Measurements from ENCODE around the gene TRPM2.

Gene TRPM2

DNA sequence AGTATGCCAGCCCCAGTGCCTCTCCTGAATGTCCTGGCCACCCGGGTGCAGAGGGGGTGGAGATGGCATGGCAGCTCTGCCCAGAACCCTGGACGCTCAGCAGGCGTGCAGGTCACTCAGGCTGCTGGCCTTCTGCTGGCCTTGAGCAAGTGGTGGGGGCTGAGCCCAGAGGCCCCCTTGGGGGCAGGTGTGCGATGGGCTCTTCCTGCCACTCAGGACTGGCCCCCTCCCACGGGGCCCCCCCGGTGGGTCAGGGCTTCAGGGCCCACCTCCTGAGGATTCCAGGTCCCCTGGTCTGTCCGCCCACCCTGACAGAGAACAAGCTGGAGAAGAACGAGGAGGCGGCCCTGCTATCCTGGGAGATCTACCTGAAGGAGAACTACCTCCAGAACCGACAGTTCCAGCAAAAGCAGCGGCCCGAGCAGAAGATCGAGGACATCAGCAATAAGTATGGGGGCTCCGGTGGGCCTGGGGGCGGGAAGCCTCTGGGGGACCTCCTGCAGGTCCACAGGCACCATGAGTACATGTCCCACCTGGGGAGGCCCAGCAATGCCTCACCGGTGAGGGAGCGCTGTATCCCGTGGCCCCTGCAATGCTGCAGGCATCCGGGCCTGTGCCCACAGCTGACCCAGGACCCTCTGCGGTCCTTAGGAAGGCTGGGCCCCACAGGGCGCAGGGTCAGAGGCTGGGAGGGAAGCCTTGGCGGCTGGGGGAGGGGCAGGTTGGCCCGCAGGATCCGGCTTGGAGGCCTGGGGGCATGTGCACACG is 64.9 kb downstream of the TRPM2 start:
- TF ChIP-seq, protein P1, sequence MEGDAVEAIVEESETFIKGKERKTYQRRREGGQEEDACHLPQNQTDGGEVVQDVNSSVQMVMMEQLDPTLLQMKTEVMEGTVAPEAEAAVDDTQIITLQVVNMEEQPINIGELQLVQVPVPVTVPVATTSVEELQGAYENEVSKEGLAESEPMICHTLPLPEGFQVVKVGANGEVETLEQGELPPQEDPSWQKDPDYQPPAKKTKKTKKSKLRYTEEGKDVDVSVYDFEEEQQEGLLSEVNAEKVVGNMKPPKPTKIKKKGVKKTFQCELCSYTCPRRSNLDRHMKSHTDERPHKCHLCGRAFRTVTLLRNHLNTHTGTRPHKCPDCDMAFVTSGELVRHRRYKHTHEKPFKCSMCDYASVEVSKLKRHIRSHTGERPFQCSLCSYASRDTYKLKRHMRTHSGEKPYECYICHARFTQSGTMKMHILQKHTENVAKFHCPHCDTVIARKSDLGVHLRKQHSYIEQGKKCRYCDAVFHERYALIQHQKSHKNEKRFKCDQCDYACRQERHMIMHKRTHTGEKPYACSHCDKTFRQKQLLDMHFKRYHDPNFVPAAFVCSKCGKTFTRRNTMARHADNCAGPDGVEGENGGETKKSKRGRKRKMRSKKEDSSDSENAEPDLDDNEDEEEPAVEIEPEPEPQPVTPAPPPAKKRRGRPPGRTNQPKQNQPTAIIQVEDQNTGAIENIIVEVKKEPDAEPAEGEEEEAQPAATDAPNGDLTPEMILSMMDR (IDR thresholded peaks at IDR 0.05; ENCODE audit: low read length, missing control alignments) = no peak
- DNase-seq (ENCODE audit: low read depth) = no peak

DNA sequence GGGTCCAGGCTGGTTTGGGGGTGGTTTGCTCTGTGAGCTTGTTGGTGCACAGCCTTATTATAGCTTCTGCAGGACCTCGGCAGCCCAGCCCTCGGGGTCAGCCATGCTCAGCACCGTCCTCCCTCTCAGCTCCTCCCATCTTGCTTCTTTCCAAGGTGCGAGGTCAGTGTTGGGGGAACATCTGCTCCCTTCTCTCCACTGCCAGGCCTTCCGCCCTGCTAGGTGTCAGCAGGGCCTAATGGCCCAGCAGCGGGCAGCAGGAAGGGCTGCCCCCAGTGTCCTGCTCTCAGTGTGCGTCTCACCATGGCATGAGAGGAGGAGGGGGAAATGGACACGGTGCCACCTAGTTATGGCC is 65.4 kb downstream of the TRPM2 start:
- DNase-seq (ENCODE audit: low read depth) = no peak
- TF ChIP-seq, protein P1 (IDR thresholded peaks at IDR 0.05; ENCODE audit: low read length, missing control alignments) = no peak
- no peak overlapping the region for H3K4me3 ChIP-seq (replicated peaks; ENCODE audit: low read depth, low read length)

More for the DNA sequence above, 64.9 kb downstream of the TRPM2 start:
- no peak overlapping the region for H3K4me3 ChIP-seq (replicated peaks; ENCODE audit: low read depth, low read length)

DNA sequence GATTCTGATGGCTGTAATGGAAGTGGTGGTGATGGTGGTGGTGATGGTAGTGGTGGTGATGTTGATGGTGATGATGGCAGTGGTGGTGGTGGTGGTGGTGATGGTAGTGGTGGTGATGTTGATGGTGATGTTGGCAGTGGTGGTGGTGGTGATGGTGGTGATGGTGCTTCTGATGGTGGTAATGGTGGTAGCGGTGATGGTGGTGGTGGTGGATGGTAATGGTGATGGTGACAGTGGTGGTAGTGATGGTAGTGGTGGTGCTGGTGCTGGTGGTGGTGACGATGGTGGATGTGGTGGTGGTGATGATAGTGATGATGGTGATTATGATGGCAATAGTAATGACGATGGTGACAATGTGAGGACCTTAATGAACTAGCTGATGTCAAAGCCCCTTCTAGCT is 66.3 kb downstream of the TRPM2 start:
- TF ChIP-seq, protein P1 (IDR thresholded peaks at IDR 0.05; ENCODE audit: low read length, missing control alignments) = no peak
- no peak overlapping the region for H3K4me3 ChIP-seq (replicated peaks; ENCODE audit: low read depth, low read length)
- no peak for DNase-seq (ENCODE audit: low read depth)

DNA sequence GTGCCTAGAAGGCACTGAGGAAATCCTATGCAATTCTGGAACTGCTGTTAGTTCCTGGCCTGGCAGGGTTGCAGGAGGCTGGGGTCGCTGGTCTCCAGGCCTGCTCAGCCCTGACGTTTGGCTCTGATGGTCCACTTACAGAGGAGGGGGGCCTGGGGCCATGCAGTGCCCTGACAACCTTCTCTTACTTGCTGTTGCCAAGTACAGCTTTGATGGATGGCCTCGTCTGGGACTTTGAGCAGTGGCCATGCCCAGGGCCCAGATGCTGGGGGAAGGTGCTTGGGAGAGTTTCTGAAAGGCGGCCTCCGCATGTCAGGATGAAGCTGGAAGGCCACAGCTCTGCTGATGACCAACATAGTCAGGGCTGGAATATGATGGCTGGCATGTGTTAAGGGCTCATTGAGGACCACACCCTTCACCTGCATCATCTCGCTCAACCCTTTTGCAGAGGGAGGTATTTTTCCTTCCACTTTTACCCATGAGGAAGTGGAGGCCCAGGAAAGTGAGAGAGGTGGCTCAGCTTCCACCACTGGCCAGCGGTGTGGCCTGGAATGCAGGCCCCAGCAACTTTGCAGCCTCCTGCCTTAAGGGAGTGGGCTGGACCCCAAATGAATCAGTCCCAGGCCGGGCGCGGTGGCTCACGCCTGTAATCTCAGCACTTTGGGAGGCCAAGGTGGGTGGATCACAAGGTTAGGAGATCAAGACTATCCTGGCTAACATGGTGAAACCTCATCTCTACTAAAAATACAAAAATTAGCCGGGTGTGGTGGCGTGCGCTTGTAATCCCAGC is 67.2 kb downstream of the TRPM2 start:
- TF ChIP-seq, protein P1 (IDR thresholded peaks at IDR 0.05; ENCODE audit: low read length, missing control alignments) = no peak
- DNase-seq (ENCODE audit: low read depth) = no peak
- H3K4me3 ChIP-seq (replicated peaks; ENCODE audit: low read depth, low read length) = no peak overlapping the region

DNA sequence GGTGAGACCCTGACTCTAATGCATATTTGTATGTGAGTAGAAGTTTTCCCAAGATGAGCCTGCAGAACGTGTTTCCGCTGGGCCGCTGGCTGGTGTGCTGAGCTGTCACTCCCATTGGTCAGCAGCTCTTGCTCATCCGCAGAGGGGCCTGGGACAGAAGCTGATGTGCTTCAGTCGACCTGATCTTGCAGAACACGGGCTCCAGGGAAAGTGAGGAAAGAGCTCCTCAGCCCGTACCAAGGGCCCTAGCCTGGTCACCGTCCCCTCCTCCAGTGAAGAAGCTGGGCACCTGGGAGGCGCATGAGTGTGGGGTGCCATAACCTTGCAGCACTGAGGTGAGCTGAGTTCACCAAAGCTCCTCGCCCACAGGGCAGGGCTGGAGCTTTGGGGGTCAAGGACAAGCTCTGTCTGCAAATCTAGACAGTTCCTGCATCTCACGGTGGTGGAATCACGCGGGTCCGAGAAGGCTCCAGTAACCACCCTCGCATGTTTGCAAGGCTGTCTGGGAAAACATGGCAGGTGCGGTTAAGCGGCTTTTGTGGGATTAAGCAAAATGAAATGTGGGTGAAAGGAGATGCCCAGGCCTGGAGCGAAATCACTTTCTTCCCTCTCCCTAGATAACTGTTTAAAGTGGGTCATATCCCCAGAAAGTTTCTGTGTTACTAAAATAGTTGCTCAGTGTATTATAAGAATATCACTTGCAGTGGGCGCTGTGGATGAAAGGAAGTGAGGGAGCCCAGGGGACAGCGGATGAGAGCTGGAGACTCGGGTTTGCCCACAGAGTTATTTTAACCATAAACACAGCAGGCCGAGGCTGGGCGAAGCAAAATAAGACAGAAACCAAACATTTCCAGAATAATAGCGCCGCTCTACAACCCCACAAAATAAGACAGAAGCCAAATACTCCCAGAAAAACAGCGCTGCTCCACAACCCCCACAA is 68.8 kb downstream of the TRPM2 start:
- TF ChIP-seq, protein P1 (IDR thresholded peaks at IDR 0.05; ENCODE audit: low read length, missing control alignments) = no peak
- H3K4me3 ChIP-seq (replicated peaks; ENCODE audit: low read depth, low read length) = no peak overlapping the region

DNA sequence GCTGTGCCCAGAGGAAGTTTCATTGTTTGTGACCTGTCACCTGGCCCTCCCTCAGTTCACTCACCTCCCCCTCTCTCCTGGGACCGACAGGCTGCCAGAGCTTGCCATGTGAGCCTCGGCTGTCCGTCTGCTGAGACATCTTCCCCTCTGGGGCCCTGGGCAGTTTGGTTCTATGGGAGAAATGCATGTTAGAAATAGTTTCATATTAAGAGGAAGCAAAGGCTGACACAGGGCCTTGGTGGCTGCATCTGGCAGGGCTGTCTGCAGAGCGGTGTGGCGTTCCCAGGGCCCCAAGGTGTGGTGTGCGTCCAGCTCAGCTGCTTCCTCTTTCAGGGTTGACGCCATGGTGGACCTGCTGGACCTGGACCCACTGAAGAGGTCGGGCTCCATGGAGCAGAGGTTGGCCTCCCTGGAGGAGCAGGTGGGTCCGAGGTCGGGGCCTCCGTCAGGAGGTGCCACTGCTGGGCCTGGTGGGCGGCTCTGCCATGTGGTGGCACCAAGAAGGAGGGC is 69.9 kb downstream of the TRPM2 start:
- H3K4me3 ChIP-seq (replicated peaks; ENCODE audit: low read depth, low read length) = no peak overlapping the region
- DNase-seq (ENCODE audit: low read depth) = no peak
- TF ChIP-seq, protein P1 (IDR thresholded peaks at IDR 0.05; ENCODE audit: low read length, missing control alignments) = no peak

More for the DNA sequence above, 68.8 kb downstream of the TRPM2 start:
- no peak for DNase-seq (ENCODE audit: low read depth)
